GM18498 (cell line): ENCODE results near the gene NDUFA13.

Experiments used
- ATAC-seq: cut with Tn5 transposase; IDR thresholded peaks from one replicate; pipeline ENCODE4 v1.9.1; 2021; ENCODE audit warnings: mild to moderate bottlenecking, moderate library complexity; ENCODE audit not compliant: unreplicated experiment

Gene NDUFA13

GRCh38 chr19:19566306-19566705, 50.3 kb downstream of the NDUFA13 start:
- ATAC-seq: no peak

GRCh38 chr19:19567391-19567790, 51.4 kb downstream of the NDUFA13 start:
- no peak for ATAC-seq

- no peak for ATAC-seq
Measured at GRCh38 chr19:19568802-19569756, 53.1 kb downstream of the NDUFA13 start.

GRCh38 chr19:19570571-19570970, 54.5 kb downstream of the NDUFA13 start:
- no peak for ATAC-seq

GRCh38 chr19:19571071-19571786, 55.2 kb downstream of the NDUFA13 start:
- no peak for ATAC-seq

- ATAC-seq: no peak
Measured at GRCh38 chr19:19575411-19575810, 59.4 kb downstream of the NDUFA13 start.
